ENCODE measurements around the gene LTA.

LTA gene

DNA sequence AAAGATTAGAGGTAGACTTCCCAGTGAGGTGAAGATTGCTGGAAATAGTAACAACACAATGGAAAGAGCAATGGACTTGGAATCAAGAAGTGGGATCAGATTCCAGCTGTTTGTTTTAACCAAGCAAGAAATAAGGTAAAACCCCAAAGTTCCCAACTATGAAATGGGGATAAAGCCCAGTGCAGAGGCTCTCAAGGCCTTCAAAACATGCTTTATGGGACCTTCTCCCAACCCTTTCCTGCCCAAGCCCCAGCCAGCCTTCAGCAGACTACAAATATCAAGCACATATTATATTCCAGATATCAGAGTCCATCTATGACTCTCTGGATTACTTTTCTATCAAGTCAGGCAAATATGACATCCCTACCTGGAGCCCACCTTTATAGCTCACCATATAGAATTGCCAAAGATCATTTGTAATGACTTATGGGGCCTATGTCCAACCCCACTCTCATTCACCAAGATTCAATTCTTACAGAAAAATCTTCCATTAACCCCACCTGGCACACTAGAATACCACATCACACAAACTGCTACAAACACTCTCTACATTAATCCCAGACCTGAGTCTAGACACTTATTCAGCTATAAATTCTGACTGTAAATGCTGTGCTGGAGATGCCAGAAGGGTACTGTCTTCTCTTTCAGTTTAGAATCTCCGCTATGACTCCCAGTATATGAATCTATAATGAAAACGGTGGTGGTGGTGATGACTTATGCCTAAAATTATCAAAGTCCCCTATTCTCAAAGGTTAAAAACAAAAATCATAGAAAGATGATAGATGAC is 36.4 kb upstream of the LTA start:
- no peak for DNase-seq (ENCODE audit: low spot score)
- TF ChIP-seq CTCF (IDR thresholded peaks at IDR 0.05; ENCODE audit: extremely low read depth, missing control alignments): no peak

DNA sequence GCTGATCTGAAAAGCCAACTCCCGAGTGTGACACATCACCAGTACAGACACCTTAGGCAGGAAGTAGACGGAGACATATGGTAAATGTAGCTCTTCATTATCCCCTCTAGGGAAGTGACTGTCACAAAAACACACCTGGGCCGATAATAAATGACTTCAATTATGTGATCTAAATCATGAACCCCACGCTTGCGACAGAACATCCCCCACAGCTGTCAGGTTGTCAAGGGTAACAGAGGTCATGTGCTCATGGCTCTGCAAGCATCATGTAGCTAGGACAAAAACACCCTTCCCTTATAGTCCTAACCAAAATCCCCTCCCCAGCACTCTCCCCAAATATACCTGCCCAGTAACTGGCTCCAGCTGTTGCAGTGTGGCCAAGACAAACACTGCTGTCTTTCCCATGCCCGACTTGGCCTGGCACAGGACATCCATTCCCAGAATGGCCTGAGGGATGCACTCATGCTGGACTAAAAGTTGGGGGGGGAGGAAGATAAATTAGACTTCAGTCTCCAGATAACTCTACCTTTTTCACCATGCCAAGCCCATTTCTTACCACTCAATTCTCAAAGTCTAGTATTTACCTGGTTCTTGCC is 33.2 kb upstream of the LTA start:
- no peak for TF ChIP-seq CTCF (IDR thresholded peaks at IDR 0.05; ENCODE audit: extremely low read depth, missing control alignments)
- no peak for DNase-seq (ENCODE audit: low spot score)

DNA sequence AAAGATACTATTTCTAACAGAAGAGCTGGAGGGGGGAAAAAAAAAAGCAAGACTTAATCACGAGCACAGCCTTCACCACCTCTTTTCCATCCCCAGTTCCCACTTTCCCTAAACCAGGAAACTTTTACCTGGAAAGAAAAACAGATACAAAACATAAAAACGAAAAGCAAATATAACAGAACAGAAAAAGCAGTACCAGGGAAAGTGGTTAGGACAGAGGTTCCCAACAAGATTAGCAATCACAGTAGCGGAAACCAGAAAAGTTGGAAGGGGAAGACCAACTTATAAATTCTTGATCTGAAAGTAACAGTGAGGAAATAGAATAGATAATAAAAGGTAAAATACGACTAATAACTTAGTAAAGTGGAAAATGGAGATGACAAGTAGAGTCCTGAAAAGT is 31.4 kb upstream of the LTA start:
- no peak for TF ChIP-seq CTCF (IDR thresholded peaks at IDR 0.05; ENCODE audit: extremely low read depth, missing control alignments)

GRCh38 chr6:31541059-31541657 is 30.9 kb upstream of the LTA start:
- peak; percentile 63 for DNase-seq (ENCODE audit: low spot score)

More for the DNA sequence above, 31.4 kb upstream of the LTA start:
- DNase-seq (ENCODE audit: low spot score): no peak

GRCh38 chr6:31541658-31542521 is 30.2 kb upstream of the LTA start, which contains the start of gene DDX39B:
Gene DDX39B, minus strand, starts transcription at chr6:31542003. Its CDS starts 1,471 bp downstream, at chr6:31540532.
- DNase-seq (ENCODE audit: low spot score): peak; percentile 94
- TF ChIP-seq CTCF (IDR thresholded peaks at IDR 0.05; ENCODE audit: extremely low read depth, missing control alignments): no peak

More at GRCh38 chr6:31541059-31541657, 30.9 kb upstream of the LTA start:
- TF ChIP-seq CTCF (IDR thresholded peaks at IDR 0.05; ENCODE audit: extremely low read depth, missing control alignments): no peak

- TF ChIP-seq CTCF (IDR thresholded peaks at IDR 0.05; ENCODE audit: extremely low read depth, missing control alignments): no peak
- no peak for DNase-seq (ENCODE audit: low spot score)
These were observed 28.4 kb upstream of the LTA start for GRCh38 chr6:31543639-31544038.

Measured in GM20000 (cell line).